Epithelial cell of prostate (primary cell): Measurements from ENCODE around the gene NPPB.
A peak's percentile ranks its signal among the peaks of the same experiment; 100 is the strongest.
"Not testable (repeated sequence)": the region's sequence is repeated elsewhere in the genome, so short reads cannot be mapped to it uniquely, and the experiment has no call there.

Experiments
- DNase-seq: peaks from one replicate; pipeline ENCODE4 v3.0.0-alpha.2; 2011; ENCODE audit warnings: low read depth, low spot score
- H3K27ac ChIP-seq: fragments of 450-650 bp; 2 replicates; pipeline ENCODE4 v1.5.1; 2017; ENCODE audit warnings: mild to moderate bottlenecking

NPPB gene

DNA sequence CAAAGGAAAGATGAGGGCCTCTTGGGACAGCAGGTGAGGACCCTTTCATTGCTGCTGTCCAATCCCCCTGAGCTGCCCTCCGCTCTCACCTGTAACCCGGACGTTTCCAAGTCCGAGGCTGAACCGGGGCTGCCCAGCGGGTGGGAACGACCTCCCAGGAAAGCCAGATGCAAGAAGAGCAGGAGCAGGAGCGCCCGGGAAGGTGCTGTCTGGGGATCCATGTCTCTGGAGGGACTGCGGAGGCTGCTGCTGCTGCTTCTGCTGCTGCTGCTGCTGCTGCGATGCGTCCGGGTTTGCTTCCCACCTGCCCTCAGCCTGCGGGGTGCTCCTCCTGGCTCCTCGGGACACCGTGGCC is at the start of gene NPPB:
Gene NPPB (minus strand): TSS at position 333 of the 355 bp plus-strand sequence. CDS start 112 bp downstream, at position 221.
- DNase-seq, result no peak
- no peak within 1 kb of the TSS for H3K27ac ChIP-seq

DNA sequence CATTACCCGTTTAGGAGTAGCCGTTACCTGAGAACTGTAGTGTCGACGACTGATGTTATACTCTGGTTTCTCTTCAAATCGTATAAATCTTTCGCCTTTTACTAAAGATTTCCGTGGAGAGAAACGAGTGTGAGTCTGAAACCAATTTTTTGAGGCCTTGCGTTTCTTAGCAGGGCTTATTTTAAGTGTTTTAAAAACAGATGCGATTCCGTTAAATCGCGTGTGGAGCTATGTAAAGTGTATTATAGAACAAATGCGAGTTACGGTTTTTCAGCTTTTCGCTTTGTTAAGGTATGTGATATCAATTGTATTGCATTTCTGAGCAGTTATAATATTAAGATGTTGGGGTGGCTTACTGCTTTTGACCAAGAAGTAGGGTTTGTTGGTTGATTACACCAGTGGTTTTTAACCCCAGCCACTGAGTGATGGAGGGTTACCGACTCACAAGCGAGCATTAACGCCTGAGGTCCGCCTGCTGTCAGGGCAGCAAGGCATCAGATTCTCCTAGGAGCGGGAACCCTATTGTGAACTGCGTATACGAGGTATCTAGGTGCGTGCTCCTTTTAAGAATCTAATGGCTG is 49.4 kb upstream of the NPPB start:
- H3K27ac ChIP-seq, result peak overlapping the region; percentile 91
- peak; percentile 100 for DNase-seq

DNA sequence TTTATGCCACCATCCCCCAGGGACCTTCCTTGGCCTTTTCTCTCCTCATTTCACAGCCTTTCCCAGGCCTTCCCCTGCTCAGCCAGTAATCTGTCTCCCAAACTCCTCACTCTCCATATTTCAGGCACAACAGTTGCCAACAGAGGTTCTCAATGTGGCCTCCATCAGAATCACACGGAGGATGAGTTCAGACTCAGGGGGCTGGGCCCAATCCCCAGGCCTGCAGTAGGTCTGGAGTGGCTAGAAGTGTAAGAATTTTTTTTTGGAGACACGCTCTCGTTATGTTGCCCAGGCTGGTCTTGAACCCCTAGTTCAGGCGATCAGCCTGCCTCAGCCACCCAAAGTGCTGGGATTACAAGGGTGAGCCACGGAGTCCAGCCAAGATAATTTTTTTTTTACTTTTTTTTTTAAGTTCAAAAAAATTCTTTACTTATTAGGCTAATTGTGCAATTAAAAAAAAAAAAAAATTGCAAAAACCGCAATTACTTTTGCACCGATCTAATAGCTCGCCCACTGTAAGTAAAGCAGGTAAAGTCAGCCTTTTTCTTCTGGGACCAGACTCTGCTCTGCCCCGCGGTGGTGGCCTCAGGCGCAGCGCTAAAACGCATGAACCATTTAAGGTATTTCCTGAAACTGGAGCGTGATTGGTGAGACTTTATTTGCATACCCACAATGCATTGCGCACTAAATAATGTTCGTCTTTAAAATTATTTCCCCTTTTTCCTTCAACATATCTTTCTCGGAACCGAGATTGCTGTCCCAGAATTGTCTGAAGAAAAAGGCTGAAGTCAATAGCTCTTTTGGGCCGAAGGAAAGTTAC is 48.7 kb upstream of the NPPB start:
- DNase-seq, result no peak
- peak overlapping the region; percentile 91 for H3K27ac ChIP-seq

DNA sequence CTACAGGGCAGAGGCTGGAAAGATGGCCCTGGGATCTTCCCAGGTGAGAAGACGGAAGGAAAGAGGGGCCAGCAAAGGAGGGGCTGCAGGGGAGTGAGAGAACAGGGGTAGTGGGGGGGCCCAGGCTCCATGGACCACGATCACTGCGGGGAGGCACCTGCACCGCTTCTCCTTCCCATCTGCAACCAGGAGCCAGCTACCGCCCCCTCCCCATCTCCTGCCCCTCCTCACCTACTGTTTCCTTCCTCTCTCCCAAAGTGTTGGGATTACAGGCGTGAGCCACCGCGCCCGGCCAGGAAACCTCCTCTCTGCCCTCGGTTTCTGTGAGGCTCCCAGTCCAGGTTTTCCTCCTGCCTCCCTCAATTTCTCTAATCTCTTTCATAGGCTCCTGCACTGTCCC is 48.1 kb upstream of the NPPB start:
- no peak for DNase-seq
- no peak overlapping the region for H3K27ac ChIP-seq

DNA sequence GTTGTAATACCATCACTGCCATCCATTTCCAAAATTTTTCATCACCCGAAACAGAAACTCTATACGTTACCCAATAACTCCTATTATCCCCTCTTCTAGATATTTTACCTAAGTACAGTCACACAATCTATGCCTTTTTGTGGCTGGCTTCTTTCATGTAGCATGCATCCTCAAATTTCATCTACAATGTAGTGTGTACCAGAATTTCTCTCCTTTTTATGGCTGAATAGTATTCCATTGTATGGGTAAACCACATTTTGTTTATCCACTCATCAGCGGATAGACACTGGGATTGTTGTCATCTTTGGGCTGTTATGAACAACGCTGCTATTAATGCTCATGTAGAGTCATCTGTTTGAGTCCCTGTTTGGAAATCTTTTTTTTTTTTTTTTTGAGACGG is 46.2 kb upstream of the NPPB start:
- DNase-seq, result no peak
- H3K27ac ChIP-seq, result no peak overlapping the region

DNA sequence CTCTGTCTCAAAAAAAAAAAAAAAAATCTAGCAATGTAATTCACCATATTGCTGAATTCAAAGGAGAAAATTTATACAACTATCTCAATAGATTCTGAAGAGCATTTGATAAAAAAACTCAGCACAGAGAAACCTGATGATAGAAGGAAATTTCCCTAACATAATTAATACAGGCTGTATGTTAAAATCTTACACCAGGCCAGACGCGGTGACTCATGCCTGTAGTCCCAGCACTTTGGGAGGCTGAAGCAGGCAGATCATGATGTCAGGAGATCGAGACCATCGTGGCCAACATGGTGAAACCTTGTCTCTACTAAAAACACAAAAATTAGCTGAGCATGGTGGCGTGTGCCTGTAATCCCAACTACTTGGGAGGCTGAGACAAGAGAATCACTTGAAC is 45.4 kb upstream of the NPPB start:
- not testable (repeated sequence) for DNase-seq, H3K27ac ChIP-seq

DNA sequence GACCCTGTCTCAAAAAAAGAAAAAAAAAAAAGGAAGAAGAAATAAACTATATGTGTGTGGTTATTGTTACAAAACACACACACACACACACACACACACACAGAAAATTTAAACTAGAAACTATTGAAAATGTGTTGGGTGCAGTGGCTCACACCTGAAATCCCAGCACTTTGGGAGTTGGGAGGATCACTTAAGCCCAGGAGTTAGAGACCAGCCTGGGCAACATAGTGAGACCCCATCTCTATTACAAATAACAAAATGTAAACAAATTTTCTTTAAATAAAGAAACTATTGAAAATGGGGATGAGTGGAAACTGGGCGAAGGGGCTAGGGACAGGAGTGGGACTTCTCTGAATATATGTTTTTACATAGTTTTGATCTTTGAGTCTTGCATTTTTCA is 44.5 kb upstream of the NPPB start:
- no peak overlapping the region for H3K27ac ChIP-seq
- no peak for DNase-seq

DNA sequence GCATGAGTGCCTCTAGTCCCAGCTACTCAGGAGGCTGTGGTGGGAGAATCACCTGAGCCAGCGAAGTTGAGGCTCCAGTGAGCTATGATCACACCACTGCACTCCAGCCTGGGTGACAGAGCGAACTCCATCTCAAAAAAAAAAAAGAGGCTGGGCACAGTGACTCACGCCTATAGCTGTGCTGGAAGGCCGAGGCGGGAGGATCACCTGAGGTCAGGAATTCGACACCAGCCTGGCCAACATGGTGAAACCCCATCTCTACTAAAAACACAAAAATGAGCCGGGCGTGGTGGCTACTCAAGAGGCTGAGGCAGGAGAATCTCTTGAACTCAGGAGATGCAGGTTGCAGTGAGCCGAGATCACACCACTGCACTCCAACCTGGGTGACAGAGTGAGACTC is 42.7 kb upstream of the NPPB start:
- not testable (repeated sequence) for DNase-seq, H3K27ac ChIP-seq

DNA sequence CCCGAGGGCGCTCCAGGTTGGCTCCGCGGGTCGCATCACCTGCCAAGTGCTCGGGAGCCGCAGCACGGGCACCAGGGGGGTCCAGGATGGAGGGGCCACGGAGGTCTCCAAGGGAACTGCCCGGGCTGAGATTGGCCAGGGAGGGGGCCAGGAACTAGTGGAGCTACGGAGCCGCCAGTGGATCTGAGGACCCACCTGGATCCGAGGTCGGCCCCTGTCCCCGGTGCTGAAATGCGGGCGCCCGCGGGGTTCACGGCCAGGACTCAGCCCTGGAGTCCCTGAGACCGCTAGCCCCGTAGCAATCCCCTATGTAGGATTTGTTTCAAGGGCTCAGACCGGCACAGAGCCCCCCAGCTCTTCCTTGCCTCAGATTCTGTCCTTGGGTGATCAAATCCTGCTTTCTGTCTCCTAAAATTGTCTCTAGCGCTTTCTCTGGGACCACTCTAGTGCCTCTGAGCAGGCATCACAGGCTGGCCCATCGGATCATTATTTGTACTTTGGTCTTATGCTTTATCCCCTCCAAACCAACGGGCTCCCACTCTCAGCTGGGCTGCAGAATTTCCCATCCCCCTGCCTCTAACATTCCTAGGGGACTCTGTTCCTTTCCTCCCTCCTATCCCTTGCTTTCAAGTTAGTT is 40.2 kb upstream of the NPPB start:
- H3K27ac ChIP-seq, result no peak overlapping the region
- no peak for DNase-seq

DNA sequence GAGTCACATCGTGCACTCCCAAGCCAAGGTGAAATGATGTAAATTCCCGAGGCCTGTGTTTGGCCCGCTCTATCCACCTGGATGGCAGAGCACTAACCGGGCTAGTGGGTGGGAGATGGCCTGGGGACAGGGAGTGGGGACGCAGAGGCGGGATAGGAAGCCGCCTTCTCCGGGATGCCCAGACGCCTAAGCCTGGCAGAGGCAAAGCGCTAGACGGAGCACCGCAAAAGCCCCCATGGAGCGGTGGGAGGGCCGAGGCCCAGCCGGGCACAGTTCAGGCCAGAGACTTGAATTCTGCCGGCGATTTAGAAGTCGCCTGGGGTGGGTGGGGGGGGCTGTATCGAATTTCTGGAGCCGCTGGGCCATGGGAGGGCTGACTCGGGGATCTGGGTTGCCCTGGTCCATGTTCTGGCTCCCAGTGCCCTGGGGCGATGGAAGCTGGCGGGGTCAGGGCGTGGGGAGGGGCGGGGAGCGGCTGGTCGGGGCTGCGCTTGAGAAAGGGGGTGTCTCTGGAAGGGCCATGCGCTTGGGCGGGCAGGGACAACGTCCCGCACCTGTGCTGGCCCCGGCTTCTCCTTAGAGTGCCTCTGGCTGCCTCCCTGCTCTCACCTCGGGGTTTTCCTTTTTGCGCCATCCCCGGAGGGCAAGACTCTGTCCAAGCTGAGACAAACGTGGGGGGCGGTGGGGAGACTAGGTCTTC is 39.5 kb upstream of the NPPB start:
- H3K27ac ChIP-seq, result no peak overlapping the region
- no peak for DNase-seq

DNA sequence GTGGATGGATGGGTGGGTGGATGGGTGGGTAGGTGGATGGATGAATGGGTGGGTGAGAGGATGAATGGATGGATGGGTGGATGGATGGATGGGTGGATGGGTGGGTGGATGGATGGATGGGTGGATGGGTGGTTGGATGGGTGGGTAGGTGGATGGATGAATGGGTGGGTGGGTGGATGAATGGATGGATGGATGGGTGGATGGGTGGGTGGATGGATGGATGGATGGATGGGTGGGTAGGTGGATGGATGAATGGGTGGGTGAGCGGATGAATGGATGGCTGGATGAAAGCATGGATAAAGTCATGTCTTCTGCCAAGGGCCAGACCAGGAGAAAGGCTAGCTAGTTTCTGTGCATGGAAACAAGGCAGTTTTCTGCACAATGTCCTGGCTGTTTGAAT is 35.8 kb upstream of the NPPB start:
- not testable (repeated sequence) for H3K27ac ChIP-seq, DNase-seq

DNA sequence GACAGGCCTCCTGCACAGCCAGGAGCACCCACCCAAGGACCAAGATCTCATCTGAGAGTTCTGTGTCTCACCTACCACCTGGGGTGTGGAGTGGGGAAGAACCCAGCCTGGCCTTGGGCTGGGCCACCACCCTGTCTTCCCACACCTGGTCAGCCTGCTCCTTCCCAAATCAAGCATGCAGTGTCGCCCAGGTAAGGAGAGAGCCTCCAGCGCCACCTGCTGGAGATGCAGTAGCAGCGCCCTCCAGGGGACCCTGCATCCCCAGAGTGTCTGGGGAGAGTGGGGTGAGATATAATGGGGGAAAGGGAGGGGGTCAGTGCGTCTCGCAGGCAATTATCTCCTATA is 35.1 kb upstream of the NPPB start:
- no peak for DNase-seq
- no peak overlapping the region for H3K27ac ChIP-seq

DNA sequence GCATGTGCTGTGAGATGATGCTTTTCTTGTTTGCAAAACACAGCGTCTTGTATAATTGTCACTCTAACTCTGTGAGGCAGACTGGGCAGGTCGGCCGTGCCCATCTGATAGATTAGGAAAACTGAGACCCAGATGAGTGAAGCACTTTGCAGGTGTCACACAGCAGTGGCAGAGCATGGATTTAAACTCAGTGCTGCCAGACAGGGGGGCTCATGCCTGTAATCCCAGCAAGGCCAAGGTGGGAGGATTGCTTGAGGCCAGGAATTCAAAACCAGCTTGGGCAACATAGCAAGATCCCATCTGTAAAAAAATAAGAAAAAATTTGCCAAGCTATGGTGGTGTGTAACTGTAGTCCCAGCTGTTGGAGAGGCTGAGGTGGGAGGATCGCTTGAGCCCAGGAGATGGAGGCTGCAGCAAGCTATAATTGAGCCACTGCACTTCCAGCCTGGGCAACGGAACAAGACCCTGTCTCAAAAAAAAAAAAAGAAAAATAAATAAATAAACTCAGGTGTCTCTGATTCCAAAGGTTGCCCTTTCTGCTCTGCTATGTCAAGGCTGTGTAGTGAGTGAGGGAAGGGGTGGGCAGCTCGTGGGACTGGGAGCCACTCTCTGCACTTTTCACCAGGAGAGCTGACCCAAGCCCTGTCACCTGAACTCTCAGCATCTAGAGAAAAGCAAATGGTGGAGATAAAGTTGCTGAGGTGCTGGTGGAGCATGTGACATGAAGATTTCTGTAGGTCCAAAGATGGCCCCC is 32.9 kb upstream of the NPPB start:
- no peak for DNase-seq
- H3K27ac ChIP-seq, result no peak overlapping the region

DNA sequence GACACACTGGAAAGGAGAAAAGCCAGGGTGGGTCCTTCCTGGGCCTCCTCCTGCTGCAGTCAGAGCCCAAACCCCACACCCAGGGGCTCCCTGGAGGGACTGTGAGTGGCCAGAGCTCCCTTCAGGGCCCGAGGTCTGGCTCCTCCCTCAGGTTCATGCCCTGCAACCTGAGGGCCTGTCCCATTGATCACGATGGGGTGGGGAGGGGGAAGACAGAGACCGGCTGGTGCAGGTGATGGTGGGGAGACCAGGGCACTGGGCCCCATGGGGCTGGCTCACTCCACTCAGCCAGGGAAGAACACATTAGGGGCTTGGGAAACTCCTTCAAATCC is 30.1 kb upstream of the NPPB start:
- H3K27ac ChIP-seq, result no peak overlapping the region
- no peak for DNase-seq

DNA sequence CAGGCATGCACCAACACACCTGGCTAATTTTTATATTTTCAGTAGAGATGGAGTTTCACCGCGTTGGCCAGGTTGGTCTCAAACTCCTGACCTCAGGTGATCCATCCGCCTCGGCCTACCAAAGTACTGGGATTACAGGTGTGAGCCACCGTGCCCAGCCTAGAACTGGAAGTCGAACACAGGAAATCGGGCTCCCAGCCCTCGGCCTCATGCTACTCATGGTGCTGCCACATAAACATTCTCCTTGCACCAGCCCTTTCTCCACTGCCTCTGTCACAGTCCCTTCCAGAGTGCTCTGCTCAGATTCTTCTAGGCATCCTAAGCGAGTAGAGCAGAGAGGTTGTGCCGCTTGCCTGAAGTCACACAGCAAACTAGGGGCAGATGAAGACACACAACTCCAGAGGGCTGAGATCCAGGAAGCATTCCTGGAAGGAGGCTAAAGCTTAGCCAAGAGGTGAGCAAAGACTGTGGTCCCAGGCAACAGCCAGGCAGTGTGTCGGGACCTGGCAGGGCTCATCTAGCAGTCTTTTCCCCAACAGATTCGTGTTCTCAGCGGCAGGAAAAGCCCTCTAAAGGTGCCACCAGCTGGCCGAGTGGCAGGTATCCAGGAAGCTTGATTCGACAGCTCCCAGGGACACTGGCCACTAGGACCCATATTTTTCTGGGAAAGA is 29.6 kb upstream of the NPPB start:
- H3K27ac ChIP-seq, result no peak overlapping the region
- DNase-seq, result no peak

DNA sequence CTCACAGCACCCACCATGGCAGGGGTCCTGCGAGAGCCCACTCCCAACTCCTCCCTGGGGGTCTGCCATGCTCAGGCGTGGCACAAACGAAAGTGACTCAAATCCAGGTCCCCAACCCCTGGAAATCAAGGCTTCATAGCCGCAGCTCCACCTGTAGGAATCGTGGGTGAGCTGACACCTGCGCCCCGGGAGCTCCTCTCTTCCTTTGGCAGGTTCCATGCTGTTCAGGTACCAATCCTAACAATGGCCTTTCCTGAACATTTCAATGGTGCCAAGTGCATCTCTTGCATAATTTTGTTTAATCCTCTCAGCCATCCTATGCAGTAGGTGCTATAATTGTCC is 28.9 kb upstream of the NPPB start:
- no peak for DNase-seq
- H3K27ac ChIP-seq, result no peak overlapping the region

DNA sequence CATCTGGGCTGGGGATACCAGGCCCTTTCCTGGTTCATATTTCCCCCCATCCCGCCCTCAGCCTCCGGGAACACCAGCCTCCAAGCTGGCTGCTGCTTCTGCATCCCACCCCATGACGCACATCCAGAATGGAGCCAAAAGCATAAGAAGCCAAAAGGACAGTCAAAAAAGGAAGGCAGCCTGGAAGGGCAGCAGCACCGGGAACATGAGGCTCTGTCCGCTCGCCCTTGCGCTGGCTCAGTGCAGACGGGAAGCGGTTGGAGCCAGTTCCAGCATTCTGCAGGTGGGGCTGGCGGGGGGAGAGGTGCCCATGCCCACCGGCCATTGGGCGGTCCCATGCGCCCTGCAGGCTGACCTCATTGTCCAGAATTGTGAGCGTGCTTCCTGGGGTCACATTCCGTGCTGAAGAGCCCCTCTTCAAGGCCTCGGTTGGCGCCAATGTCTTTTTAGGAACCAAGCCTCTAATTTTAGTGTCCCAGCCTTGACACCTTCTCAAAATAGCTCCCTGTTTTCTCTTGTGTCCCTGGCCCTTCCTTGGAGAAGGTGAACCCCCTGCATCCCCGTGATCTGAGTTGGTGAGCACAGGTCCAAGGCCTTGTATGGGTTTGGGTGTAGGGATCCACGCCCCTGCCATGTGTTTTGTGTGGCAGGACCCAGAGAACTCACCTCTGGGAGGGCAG is 28.4 kb upstream of the NPPB start:
- DNase-seq, result no peak
- H3K27ac ChIP-seq, result no peak overlapping the region

DNA sequence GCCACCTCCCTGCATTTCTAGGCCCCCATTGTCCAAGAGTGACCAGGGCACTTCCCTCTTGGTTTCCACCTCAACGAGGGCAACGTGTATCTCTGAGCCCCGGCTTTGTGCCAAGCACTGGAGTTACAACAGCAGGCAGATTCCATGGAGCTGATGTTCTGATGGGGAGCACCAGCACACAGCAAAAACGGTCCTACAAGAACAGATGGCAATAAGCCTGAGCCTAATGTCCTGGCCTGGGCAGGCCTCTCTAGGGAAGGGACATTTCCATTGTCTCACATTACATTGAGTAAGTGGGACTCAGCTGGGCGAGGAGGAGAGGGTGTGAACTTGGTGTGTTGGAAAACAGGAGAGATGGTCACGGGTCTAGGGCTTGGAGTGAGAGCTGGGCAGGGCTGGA is 27.2 kb upstream of the NPPB start:
- H3K27ac ChIP-seq, result no peak overlapping the region
- DNase-seq, result no peak

DNA sequence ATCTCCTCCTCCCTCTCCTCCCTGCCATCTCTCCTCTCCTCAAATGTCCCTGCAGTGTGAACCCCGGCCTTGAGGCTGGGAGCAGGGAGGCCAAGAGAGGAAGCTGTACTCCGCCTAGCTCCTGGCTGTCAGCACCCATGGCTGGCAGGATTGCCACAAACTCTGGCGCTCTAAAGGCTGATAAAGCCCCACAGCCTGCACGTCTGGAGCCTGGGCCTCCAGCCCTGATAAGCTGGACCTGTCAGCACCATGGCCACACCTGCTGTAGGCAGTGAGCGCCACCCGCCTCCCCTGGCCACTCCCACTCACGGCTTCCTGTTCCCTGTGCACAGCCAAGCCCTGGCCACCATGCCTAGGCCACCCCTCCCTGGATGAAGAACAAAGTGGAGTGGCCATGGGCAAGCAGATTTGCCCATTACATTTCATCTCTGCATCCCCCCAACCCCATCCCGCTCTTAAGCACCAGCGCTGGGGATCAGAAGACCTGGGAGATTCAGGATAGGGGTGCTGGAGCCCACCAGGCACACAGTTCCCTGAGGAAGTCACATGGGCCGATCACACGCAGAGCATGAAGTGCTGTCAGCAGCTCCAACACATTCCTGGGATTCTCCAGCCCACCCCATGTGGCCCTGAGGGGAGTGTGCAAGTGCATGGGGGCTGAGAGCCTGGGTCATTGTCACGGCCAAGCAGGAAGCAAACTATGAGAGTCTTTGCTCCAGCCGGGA is 24.2 kb upstream of the NPPB start:
- H3K27ac ChIP-seq, result no peak overlapping the region

More for the DNA sequence above, 24.2 kb upstream of the NPPB start:
- DNase-seq, result no peak
